Skeletal muscle tissue (tissue), 4 donors: ENCODE data around the gene HECTD4. TPM values are rescaled to one million over a fixed set of nuclear protein-coding genes. Genes with fewer than 3 reads are reported as not detected.
"Not testable (repeated sequence)": the region's sequence is repeated elsewhere in the genome, so short reads cannot be mapped to it uniquely, and the experiment has no call there.

Source experiments
- H3K27ac ChIP-seq: one replicate; pipeline ENCODE4 v1.7.0; 2013; ENCODE audit warnings: mild to moderate bottlenecking, low read depth, low read length, inconsistent platforms
- H3K27me3 ChIP-seq, 3 donors: one replicate each; pipeline ENCODE4 v1.7.0; 2013; ENCODE audit warnings: low read length in 3 of 3; ENCODE audit not compliant: control insufficient read depth in 3 of 3, insufficient read depth in 3 of 3
- H3K36me3 ChIP-seq, 3 donors: one replicate each; pipeline ENCODE4 v1.7.0; 2013; ENCODE audit warnings: low read length in 3 of 3; ENCODE audit not compliant: control insufficient read depth in 3 of 3, insufficient read depth in 3 of 3
- H3K4me1 ChIP-seq, 3 donors: one replicate each; pipeline ENCODE4 v1.7.0; 2013; ENCODE audit warnings: low read length in 3 of 3, mild to moderate bottlenecking in 3 of 3; ENCODE audit not compliant: control insufficient read depth in 3 of 3, insufficient read depth in 3 of 3
- H3K4me3 ChIP-seq, 3 donors: one replicate each; pipeline ENCODE4 v1.7.0; 2013; ENCODE audit warnings: low read length in 3 of 3
- H3K9ac ChIP-seq, 3 donors: one replicate each; pipeline ENCODE4 v1.7.0; 2013; ENCODE audit warnings: low read length in 3 of 3, mild to moderate bottlenecking in 3 of 3, moderate library complexity in 2 of 3, low read depth in 1 of 3
- H3K9me3 ChIP-seq, 3 donors: one replicate each; pipeline ENCODE4 v1.7.0; 2013; ENCODE audit warnings: low read length in 3 of 3; ENCODE audit not compliant: control insufficient read depth in 3 of 3
- total RNA-seq: library from RNA; depleted of rRNA; stranded (reverse); fragments of >200 nt; gene quantifications from one replicate; pipeline ENCODE4 v1.2.3, GENCODE V29; 2014
- donor health status: Osteomylitis.

The HECTD4 gene
- total RNA-seq, 1 donor from 2014 or later: 63.7 TPM

GRCh38 chr12:112359290-112359689 lies 22.9 kb downstream of the HECTD4 start:
- Histone ChIP-seq H3K9ac (no peak overlapping the region), H3K36me3 (no peaks in the 10 kb centered on the region), H3K27ac (no peak overlapping the region), H3K4me3 (no peak overlapping the region), H3K27me3 (no peaks in the 10 kb centered on the region), H3K9me3 (no peaks in the 10 kb centered on the region), H3K4me1 (no peaks in the 10 kb centered on the region)

DNA sequence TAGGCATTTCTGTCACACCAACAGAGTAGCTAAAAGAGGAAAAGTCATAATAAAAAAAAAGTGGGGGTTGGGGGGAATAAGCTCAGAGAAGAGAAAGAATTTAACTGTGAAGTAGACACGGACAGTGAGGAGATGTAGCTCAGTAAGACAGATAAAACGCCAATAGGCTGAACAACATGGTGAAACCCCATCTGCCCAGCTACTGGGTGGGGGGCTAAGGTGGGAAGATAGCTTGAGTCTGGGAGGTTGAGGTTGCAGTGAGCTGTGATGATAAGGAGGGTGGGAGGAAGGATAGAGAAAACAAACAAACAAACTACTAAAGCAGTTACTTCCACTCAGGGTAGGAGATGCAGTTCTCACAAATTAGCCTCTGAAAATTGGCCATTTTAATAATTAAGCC lies 25.0 kb downstream of the HECTD4 start:
- H3K27ac ChIP-seq: no peak overlapping the region
- H3K27me3 ChIP-seq: no peaks in the 10 kb centered on the region
- H3K4me3 ChIP-seq: no peak overlapping the region
- H3K9ac ChIP-seq: no peak overlapping the region
- H3K36me3 ChIP-seq: no peaks in the 10 kb centered on the region
- H3K9me3 ChIP-seq: no peaks in the 10 kb centered on the region
- no peaks in the 10 kb centered on the region for H3K4me1 ChIP-seq

GRCh38 chr12:112354399-112354798 lies 27.8 kb downstream of the HECTD4 start:
- Histone ChIP-seq H3K4me1 (peaks cover 7 to 16% (median 11%) of the 10 kb centered on the region in 3 donors), H3K27me3 (no peaks in the 10 kb centered on the region), H3K9ac (no peak overlapping the region)

DNA sequence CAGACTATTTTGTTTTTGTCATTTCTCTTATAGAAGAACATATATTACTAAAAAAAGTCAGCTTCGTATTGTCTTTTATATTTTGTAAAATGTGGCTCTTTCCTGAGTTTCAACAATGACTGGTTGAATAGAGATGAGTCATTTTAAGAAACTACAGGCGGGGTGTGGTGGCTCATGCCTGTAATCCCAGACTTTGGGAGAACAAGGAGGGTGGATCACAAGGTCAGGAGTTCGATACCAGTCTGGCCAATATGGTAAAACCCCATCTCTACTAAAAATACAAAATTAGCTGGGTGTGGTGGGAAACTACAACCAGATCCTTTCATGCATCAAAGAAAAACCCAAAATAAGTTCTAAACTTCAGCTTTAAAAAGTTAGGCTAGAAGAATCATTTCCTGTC lies 28.8 kb downstream of the HECTD4 start:
- peaks cover 8 to 16% (median 11%) of the 10 kb centered on the region in 3 donors for H3K4me1 ChIP-seq
- no peaks in the 10 kb centered on the region for H3K9me3 ChIP-seq
- H3K36me3 ChIP-seq: no peaks in the 10 kb centered on the region
- H3K27ac ChIP-seq: no peak overlapping the region
- H3K9ac ChIP-seq: no peak overlapping the region
- no peak overlapping the region for H3K4me3 ChIP-seq
- no peaks in the 10 kb centered on the region for H3K27me3 ChIP-seq

More at GRCh38 chr12:112354399-112354798, 27.8 kb downstream of the HECTD4 start:
- Histone ChIP-seq H3K27ac (no peak overlapping the region), H3K9me3 (no peaks in the 10 kb centered on the region), H3K36me3 (no peaks in the 10 kb centered on the region), H3K4me3 (no peak overlapping the region)

DNA sequence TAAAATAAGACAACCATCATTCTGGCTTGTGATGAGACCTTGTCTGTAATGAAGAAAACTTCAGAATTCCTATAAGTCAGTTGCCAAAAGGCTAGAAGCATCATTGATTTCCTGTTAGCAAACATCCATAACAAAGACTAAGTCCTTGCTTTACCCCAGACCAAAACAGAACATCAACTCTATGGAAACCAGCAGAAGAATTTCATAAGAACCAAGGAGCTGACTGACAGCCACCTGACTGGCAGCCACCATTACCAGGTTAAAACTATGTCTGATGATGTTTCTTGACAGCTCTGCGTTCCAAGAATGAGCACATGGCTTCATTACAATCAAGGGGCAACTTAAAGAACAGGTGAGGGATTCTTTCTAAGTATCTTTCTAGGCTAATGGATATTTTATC lies 29.3 kb downstream of the HECTD4 start:
- Histone ChIP-seq H3K27ac (no peak overlapping the region), H3K4me3 (no peak overlapping the region), H3K9me3 (no peaks in the 10 kb centered on the region), H3K36me3 (no peaks in the 10 kb centered on the region), H3K9ac (no peak overlapping the region), H3K27me3 (no peaks in the 10 kb centered on the region), H3K4me1 (peaks cover 8 to 16% (median 11%) of the 10 kb centered on the region in 3 donors)

DNA sequence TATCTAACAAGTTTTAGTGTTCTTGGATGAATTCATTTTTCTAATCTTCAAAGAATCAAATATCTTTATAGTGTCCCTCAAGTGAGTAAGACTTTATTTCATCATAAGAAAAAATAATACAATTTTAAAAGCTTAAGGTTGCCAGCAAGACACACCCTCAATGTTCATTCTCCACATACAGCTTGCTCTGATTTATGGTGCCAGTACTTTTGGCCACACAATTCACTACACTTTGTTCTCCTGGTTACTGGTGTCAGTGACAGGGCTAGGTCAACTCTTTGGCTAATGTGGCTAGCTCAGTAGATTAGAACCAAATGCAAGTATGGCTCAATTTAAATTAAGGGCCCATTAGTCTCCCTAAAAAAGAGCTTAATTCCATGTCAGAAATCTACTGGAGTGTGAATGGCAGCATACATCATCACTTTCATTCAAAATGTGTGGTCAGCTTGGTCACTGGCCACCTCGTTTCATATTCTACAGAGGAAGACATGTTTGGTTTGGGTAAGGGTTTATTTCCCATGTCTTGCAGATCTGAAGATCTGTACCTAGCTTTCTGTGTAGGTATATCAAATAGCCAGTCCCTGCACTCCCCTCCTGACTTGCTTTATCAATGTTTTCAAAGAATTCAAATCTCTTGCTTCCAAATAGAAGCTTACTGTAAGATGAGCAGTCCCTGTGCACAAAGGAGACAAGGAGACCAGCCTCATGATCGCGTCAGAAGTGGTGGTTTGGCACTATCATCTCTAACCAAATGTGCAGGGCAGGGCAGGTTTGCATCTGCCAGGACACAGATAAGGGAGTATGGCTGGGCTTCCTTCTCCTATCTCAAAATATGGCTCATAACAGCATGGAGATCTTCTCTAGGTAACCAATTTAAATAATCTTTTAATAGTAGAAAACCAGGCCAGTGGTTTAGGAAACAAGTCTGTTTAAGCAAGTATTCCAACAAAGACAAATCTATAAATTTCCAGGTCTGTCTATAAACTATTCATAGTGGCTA lies 31.3 kb downstream of the HECTD4 start:
- peaks cover 8 to 24% (median 22%) of the 10 kb centered on the region in 3 donors for H3K4me1 ChIP-seq

GRCh38 chr12:112349431-112349830 lies 32.8 kb downstream of the HECTD4 start:
- Histone ChIP-seq H3K36me3 (no peaks in the 10 kb centered on the region), H3K27me3 (no peaks in the 10 kb centered on the region), H3K4me3 (no peak overlapping the region), H3K4me1 (peaks cover 8 to 24% (median 22%) of the 10 kb centered on the region in 3 donors), H3K9me3 (no peaks in the 10 kb centered on the region), H3K9ac (no peak overlapping the region), H3K27ac (no peak overlapping the region)

More for the DNA sequence above, 31.3 kb downstream of the HECTD4 start:
- Histone ChIP-seq H3K4me3 (no peak overlapping the region), H3K27ac (no peak overlapping the region), H3K9me3 (no peaks in the 10 kb centered on the region), H3K9ac (no peak overlapping the region), H3K36me3 (no peaks in the 10 kb centered on the region), H3K27me3 (no peaks in the 10 kb centered on the region)

DNA sequence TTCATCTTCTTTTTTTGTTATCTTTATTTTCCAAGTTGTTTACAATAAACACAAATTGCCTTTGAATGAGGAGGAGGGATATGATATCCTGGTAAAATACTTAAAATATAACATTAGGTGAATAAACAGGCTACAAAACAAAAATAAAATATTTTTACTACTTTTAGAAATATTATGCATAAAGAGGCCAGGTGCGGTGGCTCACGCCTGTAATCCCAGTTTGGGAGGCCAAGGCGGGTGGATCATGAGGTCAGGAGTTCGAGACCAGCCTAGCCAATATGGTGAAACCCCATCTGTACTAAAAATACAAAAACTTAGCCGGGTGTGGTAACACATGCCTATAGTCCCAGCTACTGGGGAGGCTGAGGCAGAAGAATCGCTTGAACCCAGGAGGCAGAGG lies 33.3 kb downstream of the HECTD4 start:
- H3K27ac ChIP-seq, H3K4me3 ChIP-seq, H3K9me3 ChIP-seq, H3K9ac ChIP-seq, H3K27me3 ChIP-seq, H3K36me3 ChIP-seq: not testable (repeated sequence)
- peaks cover 8 to 24% (median 22%) of the 10 kb centered on the region in 3 donors for H3K4me1 ChIP-seq

- H3K9me3 ChIP-seq: no peaks in the 10 kb centered on the region
- no peak overlapping the region for H3K27ac ChIP-seq
- no peak overlapping the region for H3K9ac ChIP-seq
- H3K27me3 ChIP-seq: no peaks in the 10 kb centered on the region
- H3K4me1 ChIP-seq: peaks cover 8 to 24% (median 22%) of the 10 kb centered on the region in 3 donors
- H3K4me3 ChIP-seq: no peak overlapping the region
- H3K36me3 ChIP-seq: no peaks in the 10 kb centered on the region
Observed at GRCh38 chr12:112347581-112347982, 34.6 kb downstream of the HECTD4 start.

- H3K4me1 ChIP-seq: peaks cover 8 to 28% (median 22%) of the 10 kb centered on the region in 3 donors
Observed at GRCh38 chr12:112346194-112346593, 36.0 kb downstream of the HECTD4 start.

More at GRCh38 chr12:112346194-112346593, 36.0 kb downstream of the HECTD4 start:
- Histone ChIP-seq H3K9ac (no peak overlapping the region), H3K27me3 (no peaks in the 10 kb centered on the region), H3K9me3 (no peaks in the 10 kb centered on the region), H3K27ac (no peak overlapping the region), H3K36me3 (no peaks in the 10 kb centered on the region), H3K4me3 (no peak overlapping the region)
